CD4-positive, alpha-beta memory T cell (primary cell): ENCODE results near the gene PFKFB3. TPM values are rescaled to one million over a fixed set of nuclear protein-coding genes. Genes with fewer than 3 reads are reported as not detected.
A peak's percentile ranks its signal among the peaks of the same experiment; 100 is the strongest.
"Not testable (repeated sequence)": the region's sequence is repeated elsewhere in the genome, so short reads cannot be mapped to it uniquely, and the experiment has no call there.

Experiments
- CTCF ChIA-PET: fragments of 350-600 bp; sonication (Branson Sonifier 250); formaldehyde crosslinking; loops from one replicate; lab custom pipeline; 2021; ENCODE audit warnings: inconsistent platforms; ENCODE audit not compliant: partially characterized antibody; lab: Charles Lee
- POLR2A ChIA-PET: fragments of 350-600 bp; sonication (Branson Sonifier 250); formaldehyde crosslinking; loops from one replicate; lab custom pipeline; 2021; ENCODE audit not compliant: partially characterized antibody; lab: Charles Lee
- DNase-seq, 5 donors: peaks; one replicate each; pipeline versions ENCODE4 v3.0.0 to v3.0.0-alpha.2; 2020 to 2022; ENCODE audit warnings: mixed read lengths in 1 of 5
- H3K27ac ChIP-seq: one replicate; pipeline ENCODE4 v1.7.0; 2013; ENCODE audit warnings: low read depth, low read length
- H3K27me3 ChIP-seq: 2 replicates; pipeline ENCODE4 v1.7.0; 2013; ENCODE audit warnings: mild to moderate bottlenecking, low read length, moderate library complexity; ENCODE audit not compliant: insufficient read depth
- H3K36me3 ChIP-seq: 2 replicates; pipeline ENCODE4 v1.7.0; 2013; ENCODE audit warnings: mild to moderate bottlenecking, low read length, moderate library complexity; ENCODE audit not compliant: insufficient read depth
- H3K4me1 ChIP-seq: 2 replicates; pipeline ENCODE4 v1.7.0; 2013; ENCODE audit warnings: mild to moderate bottlenecking, low read length, moderate library complexity; ENCODE audit not compliant: insufficient read depth
- H3K4me3 ChIP-seq, 2 donors: one replicate each; pipeline ENCODE4 v1.7.0; 2013; ENCODE audit warnings: low read length in 2 of 2, mild to moderate bottlenecking in 1 of 2
- H3K9me3 ChIP-seq, 2 donors: one replicate each; pipeline ENCODE4 v1.7.0; 2013; ENCODE audit warnings: low read length in 2 of 2, control low read depth in 1 of 2; ENCODE audit not compliant: control insufficient read depth in 1 of 2
- H3K27ac Mint-ChIP-seq, 7 donors: one replicate each; pipeline ENCODE4 v1.8.0; 2020 to 2021; ENCODE audit warnings: mixed read lengths in 7 of 7, mild to moderate bottlenecking in 6 of 7, inconsistent platforms in 3 of 7, moderate library complexity in 3 of 7
- H3K27me3 Mint-ChIP-seq, 2 donors: one replicate each; pipeline ENCODE4 v1.8.0; 2020 to 2021; ENCODE audit warnings: mixed read lengths in 2 of 2
- H3K36me3 Mint-ChIP-seq, 2 donors: one replicate each; pipeline ENCODE4 v1.8.0; 2020 to 2021; ENCODE audit warnings: mixed read lengths in 2 of 2, inconsistent platforms in 1 of 2, mild to moderate bottlenecking in 1 of 2
- H3K4me1 Mint-ChIP-seq, 4 donors: one replicate each; pipeline ENCODE4 v1.8.0; 2020 to 2021; ENCODE audit warnings: mixed read lengths in 4 of 4, mild to moderate bottlenecking in 1 of 4
- H3K4me3 Mint-ChIP-seq, 8 donors: one replicate each; pipeline ENCODE4 v1.8.0; 2020 to 2021; ENCODE audit warnings: mixed read lengths in 8 of 8, mild to moderate bottlenecking in 7 of 8, moderate library complexity in 6 of 8, inconsistent platforms in 3 of 8
- H3K9me3 Mint-ChIP-seq, 8 donors: one replicate each; pipeline ENCODE4 v1.8.0; 2020 to 2021; ENCODE audit warnings: mixed read lengths in 8 of 8, mild to moderate bottlenecking in 5 of 8, inconsistent platforms in 3 of 8, moderate library complexity in 1 of 8
- intact Hi-C: fragments of 100-400 bp; cut with micrococcal nuclease; formaldehyde crosslinking; loops from one replicate; pipeline ENCODE4 v1.15.1; 2023
- polyA plus RNA-seq, 2 donors: library from polyadenylated mRNA; unstranded; fragments of 300-500 nt; fragmentation: Illumina TruSeq; gene quantifications; one replicate each; pipeline ENCODE4 v1.2.3, GENCODE V29; 2021
- total RNA-seq, 2 experiments: library from RNA; stranded (reverse); gene quantifications; one replicate each; pipeline ENCODE4 v1.2.3, GENCODE V29; 2021

PFKFB3 gene
- total and polyA plus RNA-seq, 4 experiments from 2014 or later: 11.8 to 67.1 (median 35.9) TPM

DNA sequence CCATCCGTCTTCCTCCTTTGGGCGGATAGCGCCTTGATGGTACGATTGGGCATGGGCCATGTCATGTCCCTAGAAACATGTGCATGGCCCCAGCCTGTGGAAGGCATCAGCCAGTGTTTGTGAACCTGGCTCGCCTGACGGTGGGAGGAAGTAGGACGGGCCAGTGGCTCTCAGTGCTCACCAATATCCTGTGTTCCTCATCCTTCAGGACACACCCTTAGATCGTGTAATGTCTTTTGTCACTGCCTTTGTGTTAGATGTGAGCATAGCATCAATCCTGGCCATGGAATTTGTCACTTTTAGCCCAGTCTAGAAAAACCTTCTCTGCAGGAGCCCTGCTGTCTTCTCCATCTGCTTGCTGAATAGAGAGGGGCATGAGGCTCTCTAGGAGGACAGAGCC is 77.6 kb downstream of the PFKFB3 start:
- CTCF ChIA-PET: no interaction called here
- DNase-seq: no peak
- H3K27ac ChIP-seq: no peak overlapping the region
- H3K9me3 Mint-ChIP-seq: peaks cover 0 to 2% (median 0%) of the 10 kb centered on the region in 8 donors
- no peak overlapping the region for H3K4me3 ChIP-seq
- peaks cover 20% of the 10 kb centered on the region for H3K4me1 ChIP-seq
- intact Hi-C loops: no loop called here
- peak overlapping the region in 4 of 8 donors; percentile 44 to 66 (median 50) for H3K4me3 Mint-ChIP-seq
- H3K27me3 ChIP-seq: no peaks in the 10 kb centered on the region
- POLR2A ChIA-PET: interaction anchor here (1.1 to 1.3 kb wide), 2 partner anchors 10 to 11 kb away, joined by 4 to 5 read pairs; no protein-coding TSS in a partner anchor
- peaks cover 0 to 8% of the 10 kb centered on the region in 2 donors for H3K36me3 Mint-ChIP-seq
- peaks cover 11 to 35% (median 20%) of the 10 kb centered on the region in 4 donors for H3K4me1 Mint-ChIP-seq
- H3K9me3 ChIP-seq: no peaks in the 10 kb centered on the region
- peak overlapping the region in 5 of 7 donors; percentile 7 to 84 (median 51) for H3K27ac Mint-ChIP-seq
- H3K36me3 ChIP-seq: no peaks in the 10 kb centered on the region
- no peaks in the 10 kb centered on the region for H3K27me3 Mint-ChIP-seq

DNA sequence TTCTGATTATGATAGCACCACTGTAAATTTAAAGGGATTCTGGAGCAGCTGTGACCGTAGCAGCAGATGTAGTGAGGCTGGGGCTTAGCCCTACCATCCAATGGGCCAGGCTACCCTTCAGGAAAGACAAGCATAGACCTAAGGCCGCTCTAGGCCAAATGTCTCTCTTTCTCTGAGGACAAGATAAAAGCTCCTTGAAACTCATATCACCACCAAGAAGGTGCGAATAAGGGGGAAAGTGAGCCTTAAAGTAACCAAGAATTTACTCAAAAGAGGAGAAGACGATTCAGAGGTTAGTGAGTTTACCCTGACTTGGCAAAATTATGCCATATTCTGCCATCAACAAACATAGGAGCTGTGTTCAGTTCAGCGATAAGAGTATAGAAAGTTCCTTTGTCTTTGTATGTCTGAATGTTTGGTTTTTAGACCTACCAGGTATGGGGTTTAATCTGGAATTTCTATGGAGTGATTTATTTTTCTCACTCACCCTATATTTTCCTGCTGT is 79.8 kb downstream of the PFKFB3 start:
- CTCF ChIA-PET: interaction anchor here (1.0 kb wide), 1 partner anchor 80 kb away, joined by 4 read pairs; the partner anchor contains the start of gene PFKFB3
- DNase-seq: no peak
- intact Hi-C loops: no loop called here

DNA sequence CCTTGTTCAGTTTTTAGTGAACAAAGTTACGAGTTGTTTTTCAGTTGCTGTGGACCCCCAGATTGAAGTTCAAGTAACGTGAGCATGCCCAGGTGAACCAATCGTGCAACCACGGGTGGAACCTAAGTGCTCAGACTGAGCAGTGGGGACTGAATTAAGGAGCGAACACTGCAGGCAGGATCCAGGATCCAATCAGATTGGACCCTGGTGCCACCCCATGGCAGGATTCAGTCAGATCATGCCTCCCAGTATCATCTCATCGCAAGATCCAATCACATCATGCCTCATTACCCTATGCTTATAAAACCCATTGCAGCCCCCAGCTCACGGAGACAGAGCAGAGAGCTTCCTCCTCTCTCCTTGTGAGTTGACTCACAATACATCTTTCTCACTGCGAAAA is 80.9 kb downstream of the PFKFB3 start:
- H3K36me3 Mint-ChIP-seq: peaks cover 0 to 8% of the 10 kb centered on the region in 2 donors
- intact Hi-C loops: no loop called here
- H3K4me1 Mint-ChIP-seq: peaks cover 7 to 20% (median 14%) of the 10 kb centered on the region in 4 donors
- ChIA-PET POLR2A (interaction anchor here (1.1 kb wide), 1 partner anchor 8 kb away, joined by 3 read pairs; no protein-coding TSS in a partner anchor), CTCF (no interaction called here)
- peak overlapping the region in 1 of 7 donors; percentile 8 for H3K27ac Mint-ChIP-seq
- Histone ChIP-seq H3K27ac (no peak overlapping the region), H3K9me3 (no peaks in the 10 kb centered on the region), H3K27me3 (no peaks in the 10 kb centered on the region), H3K36me3 (no peaks in the 10 kb centered on the region), H3K4me1 (peaks cover 9% of the 10 kb centered on the region), H3K4me3 (no peak overlapping the region)
- H3K4me3 Mint-ChIP-seq: no peak overlapping the region
- DNase-seq: no peak
- H3K9me3 Mint-ChIP-seq: no peaks in the 10 kb centered on the region
- H3K27me3 Mint-ChIP-seq: no peaks in the 10 kb centered on the region

More for the DNA sequence above, 79.8 kb downstream of the PFKFB3 start:
- no peaks in the 10 kb centered on the region for H3K27me3 ChIP-seq
- Mint-ChIP-seq H3K36me3 (peaks cover 0 to 8% of the 10 kb centered on the region in 2 donors), H3K27me3 (no peaks in the 10 kb centered on the region), H3K4me1 (peaks cover 7 to 20% (median 15%) of the 10 kb centered on the region in 4 donors), H3K9me3 (peaks cover 0 to 1% (median 0%) of the 10 kb centered on the region in 8 donors), H3K27ac (no peak overlapping the region), H3K4me3 (no peak overlapping the region)
- no peak overlapping the region for H3K4me3 ChIP-seq
- no peaks in the 10 kb centered on the region for H3K36me3 ChIP-seq
- no peak overlapping the region for H3K27ac ChIP-seq
- no peaks in the 10 kb centered on the region for H3K9me3 ChIP-seq
- POLR2A ChIA-PET: no interaction called here
- H3K4me1 ChIP-seq: peaks cover 9% of the 10 kb centered on the region

DNA sequence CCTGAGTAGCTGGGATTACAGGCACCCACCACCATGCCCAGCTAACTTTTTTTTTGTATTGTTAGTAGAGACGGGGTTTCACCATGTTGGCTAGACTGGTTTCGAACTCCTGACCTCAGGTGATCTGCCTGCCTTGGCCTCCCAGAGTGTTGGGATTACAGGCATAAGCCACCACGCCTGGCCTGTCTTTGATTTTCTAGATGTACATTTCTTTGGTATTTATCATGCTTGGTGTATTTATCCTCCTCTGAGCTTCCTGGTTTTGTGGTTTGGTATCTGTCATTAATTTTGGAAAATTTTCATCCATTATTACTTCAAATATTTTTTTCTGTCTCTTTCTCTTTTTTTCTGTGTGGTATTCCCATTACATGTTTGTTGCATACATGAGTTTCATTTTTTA is 87.9 kb downstream of the PFKFB3 start:
- CTCF ChIA-PET: interaction anchor here (1.2 to 2.6 kb wide), 3 partner anchors 10 to 23 kb away, joined by 4 to 8 read pairs (median 4); no protein-coding TSS in a partner anchor
- H3K4me1 Mint-ChIP-seq: peaks cover 3 to 39% (median 20%) of the 10 kb centered on the region in 4 donors

DNA sequence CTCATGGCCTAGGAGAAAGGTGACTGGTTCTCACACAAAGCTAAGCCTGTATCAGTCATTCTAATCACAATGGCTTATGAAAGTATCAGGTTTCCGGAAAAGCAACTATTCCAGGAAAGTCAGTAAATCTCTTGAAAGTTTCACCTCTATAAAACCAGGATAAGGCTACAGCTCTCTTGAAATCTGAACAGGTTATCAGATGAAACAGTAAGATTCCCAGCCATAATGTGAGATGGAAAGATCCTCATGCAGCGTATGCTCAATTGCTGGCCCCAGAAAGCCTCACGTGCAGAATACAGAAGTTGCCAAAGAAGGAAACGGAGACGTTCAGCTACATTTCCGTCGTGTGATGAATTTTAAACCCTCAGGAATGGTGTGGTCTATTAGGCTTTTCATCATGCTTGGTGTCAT is 90.0 kb downstream of the PFKFB3 start:
- Mint-ChIP-seq H3K4me3 (peak overlapping the region in 2 of 8 donors; percentile 23 to 31), H3K36me3 (peaks cover 0 to 7% of the 10 kb centered on the region in 2 donors), H3K27me3 (no peaks in the 10 kb centered on the region), H3K27ac (peak overlapping the region; percentile 42 to 79 (median 72)), H3K4me1 (peaks cover 9 to 46% (median 28%) of the 10 kb centered on the region in 4 donors), H3K9me3 (peaks cover 0 to 3% (median 0%) of the 10 kb centered on the region in 8 donors)
- ChIA-PET POLR2A (interaction anchor here (2.0 to 2.3 kb wide), 2 partner anchors 17 to 55 kb away, joined by 9 to 10 read pairs; no protein-coding TSS in a partner anchor), CTCF (interaction anchor here (1.8 kb wide), 1 partner anchor 90 kb away, joined by 6 read pairs; the partner anchor contains the start of gene PFKFB3)
- Histone ChIP-seq H3K36me3 (no peaks in the 10 kb centered on the region), H3K4me1 (peaks cover 15% of the 10 kb centered on the region), H3K4me3 (no peak overlapping the region), H3K9me3 (no peaks in the 10 kb centered on the region), H3K27ac (no peak overlapping the region), H3K27me3 (no peaks in the 10 kb centered on the region)
- intact Hi-C loops: no loop called here
- no peak for DNase-seq

More for the DNA sequence above, 87.9 kb downstream of the PFKFB3 start:
- H3K27me3 ChIP-seq, H3K36me3 ChIP-seq, H3K9me3 Mint-ChIP-seq, H3K27ac ChIP-seq, H3K36me3 Mint-ChIP-seq, intact Hi-C loops, H3K9me3 ChIP-seq, H3K4me3 Mint-ChIP-seq, H3K4me3 ChIP-seq, DNase-seq, H3K27me3 Mint-ChIP-seq: not testable (repeated sequence)
- peak overlapping the region in 4 of 7 donors; percentile 75 to 92 (median 85) for H3K27ac Mint-ChIP-seq
- POLR2A ChIA-PET: interaction anchor here (1.3 kb wide), 1 partner anchor 10 kb away, joined by 5 read pairs; no protein-coding TSS in a partner anchor
- peaks cover 12% of the 10 kb centered on the region for H3K4me1 ChIP-seq

DNA sequence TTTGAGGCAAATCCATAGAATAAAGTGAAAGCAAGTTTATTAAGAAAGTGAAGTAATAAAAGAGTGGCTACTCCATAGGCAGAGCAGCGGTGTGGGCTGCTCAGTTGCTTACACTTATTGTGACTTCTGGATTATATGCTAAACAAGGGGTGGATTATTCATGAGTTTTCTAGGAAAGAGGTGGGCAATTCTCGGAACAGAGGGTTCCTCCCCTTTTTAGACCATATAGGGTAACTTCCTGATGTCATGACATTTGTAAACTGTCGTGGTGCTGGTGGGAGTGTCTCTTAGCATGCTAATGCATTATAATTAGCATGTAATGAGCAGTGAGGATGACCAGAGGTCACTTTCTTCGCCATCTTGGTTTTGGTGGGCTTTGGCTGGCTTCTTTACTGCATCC is 93.7 kb downstream of the PFKFB3 start:
- CTCF ChIA-PET, H3K9me3 Mint-ChIP-seq: not testable (repeated sequence)

DNA sequence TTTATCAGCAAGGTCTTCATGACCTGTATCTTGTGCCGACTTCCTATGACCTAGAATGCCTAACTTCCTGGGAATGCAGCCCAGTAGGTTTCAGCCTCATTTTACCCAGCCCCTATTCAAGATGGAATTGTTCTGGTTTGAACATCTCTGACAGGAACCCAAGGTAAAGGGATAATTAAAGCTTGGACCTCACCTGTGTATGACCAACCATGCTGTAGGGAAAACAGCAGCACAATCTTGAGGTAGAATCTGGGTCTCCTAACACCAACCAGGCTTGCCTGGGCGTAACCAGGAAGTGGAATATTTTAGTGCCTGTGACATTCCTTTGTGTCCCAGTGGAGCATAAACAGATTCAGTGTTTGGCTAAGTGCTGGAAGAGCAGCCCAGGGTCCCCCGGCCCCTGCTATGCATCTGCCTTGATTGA is 94.1 kb downstream of the PFKFB3 start:
- POLR2A ChIA-PET: no interaction called here
- H3K9me3 ChIP-seq: no peaks in the 10 kb centered on the region
- no peak overlapping the region for H3K4me3 Mint-ChIP-seq
- peaks cover 17 to 71% (median 43%) of the 10 kb centered on the region in 4 donors for H3K4me1 Mint-ChIP-seq
- CTCF ChIA-PET: no interaction called here
- peaks cover 0 to 3% (median 0%) of the 10 kb centered on the region in 8 donors for H3K9me3 Mint-ChIP-seq
- no peaks in the 10 kb centered on the region for H3K27me3 Mint-ChIP-seq
- H3K27ac Mint-ChIP-seq: peak overlapping the region in 3 of 7 donors; percentile 38 to 74 (median 55)
- DNase-seq: no peak
- no peaks in the 10 kb centered on the region for H3K27me3 ChIP-seq
- H3K4me3 ChIP-seq: no peak overlapping the region
- H3K36me3 ChIP-seq: no peaks in the 10 kb centered on the region
- intact Hi-C loops: no loop called here
- H3K36me3 Mint-ChIP-seq: peaks cover 0 to 7% of the 10 kb centered on the region in 2 donors
- no peak overlapping the region for H3K27ac ChIP-seq
- peaks cover 27% of the 10 kb centered on the region for H3K4me1 ChIP-seq

More for the DNA sequence above, 93.7 kb downstream of the PFKFB3 start:
- POLR2A ChIA-PET, H3K9me3 ChIP-seq, H3K27me3 Mint-ChIP-seq, H3K4me3 ChIP-seq, H3K27ac ChIP-seq, H3K36me3 ChIP-seq, H3K36me3 Mint-ChIP-seq, H3K27me3 ChIP-seq, intact Hi-C loops, H3K4me3 Mint-ChIP-seq, DNase-seq: not testable (repeated sequence)
- Mint-ChIP-seq H3K4me1 (peaks cover 20 to 75% (median 46%) of the 10 kb centered on the region in 4 donors), H3K27ac (peak overlapping the region in 2 of 7 donors; percentile 57 to 59)
- H3K4me1 ChIP-seq: peaks cover 32% of the 10 kb centered on the region
